Activated effector memory CD4-positive, alpha-beta T cell treated with Interleukin-2 at 50 U/mL for 16 hours (primary cell): ENCODE measurements around the gene FYTTD1.

ENCODE experiments used
- DNase-seq: peaks from one replicate; pipeline ENCODE4 v3.0.0-alpha.2; 2020

FYTTD1 gene

DNA sequence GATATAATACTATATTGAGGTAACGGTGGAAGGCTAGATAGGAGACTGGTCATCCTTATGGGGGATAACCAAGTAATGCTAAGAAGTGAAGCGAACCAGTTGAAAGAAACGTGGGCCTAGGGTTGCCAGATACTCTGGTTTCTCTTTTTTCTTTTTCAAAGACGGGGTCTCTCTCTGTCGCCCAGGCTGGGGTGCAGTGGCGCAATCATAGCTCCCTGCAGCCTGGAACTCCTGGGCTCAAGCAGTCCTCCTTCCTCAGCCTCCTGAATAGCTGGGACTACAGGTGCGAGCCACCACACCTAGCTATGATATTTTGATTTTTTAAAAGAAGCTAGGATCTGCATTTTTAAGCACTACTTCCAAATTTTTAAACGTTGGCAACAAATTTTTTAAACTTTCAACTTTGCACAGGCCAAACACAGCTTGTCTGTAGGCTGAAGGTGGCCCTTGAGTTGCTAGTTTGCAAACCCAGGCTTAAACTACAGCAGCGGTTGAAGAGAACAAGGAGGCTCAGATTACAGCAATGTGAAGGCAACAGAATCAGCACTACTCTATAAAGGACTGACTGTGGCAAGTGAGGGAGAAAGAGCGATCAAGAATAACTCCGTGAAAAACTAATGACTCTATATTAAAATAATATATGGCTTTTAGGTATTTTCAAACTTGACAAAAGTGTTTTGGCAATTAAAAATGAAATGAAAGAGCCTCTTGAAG lies 11.8 kb upstream of the FYTTD1 start:
- DNase-seq: no peak

DNA sequence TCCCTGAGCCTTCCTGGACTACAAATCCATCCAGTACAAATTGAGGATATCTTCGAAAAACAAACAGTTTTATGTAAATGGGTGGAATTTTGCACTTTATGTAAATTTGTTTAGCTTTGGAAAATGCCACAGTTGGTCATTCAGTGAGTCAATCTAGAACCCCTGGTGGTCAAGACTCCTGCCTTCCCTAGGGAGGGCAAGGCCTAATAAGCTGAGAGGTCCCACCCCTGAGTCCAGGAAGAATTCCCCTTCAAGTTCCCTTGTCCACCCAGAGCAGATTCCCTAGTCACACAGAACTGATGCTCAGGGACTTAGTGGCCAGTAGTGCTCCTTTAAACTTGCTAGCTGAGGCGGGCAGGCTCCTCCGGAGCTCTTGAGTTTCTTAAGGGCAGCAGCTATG lies 6.9 kb upstream of the FYTTD1 start:
- DNase-seq: no peak

DNA sequence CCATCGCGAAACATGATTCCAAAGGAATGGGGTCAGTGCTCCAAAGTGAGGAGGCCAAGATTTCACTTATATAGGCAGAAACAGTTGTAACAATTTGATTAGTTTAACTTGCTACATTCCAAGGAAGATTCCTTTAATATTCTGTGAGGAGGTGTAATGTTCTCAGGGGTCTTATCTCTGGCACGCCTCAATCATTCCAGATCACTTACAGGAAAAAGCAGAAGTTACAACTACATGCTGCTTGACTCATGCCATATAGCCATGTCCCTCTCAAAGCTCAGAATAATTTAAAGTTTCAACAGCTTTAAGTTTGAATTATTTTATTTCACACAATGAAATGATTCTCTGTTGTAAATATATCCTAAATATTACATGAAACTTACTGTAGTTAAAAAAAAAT lies 3.5 kb upstream of the FYTTD1 start:
- no peak for DNase-seq

DNA sequence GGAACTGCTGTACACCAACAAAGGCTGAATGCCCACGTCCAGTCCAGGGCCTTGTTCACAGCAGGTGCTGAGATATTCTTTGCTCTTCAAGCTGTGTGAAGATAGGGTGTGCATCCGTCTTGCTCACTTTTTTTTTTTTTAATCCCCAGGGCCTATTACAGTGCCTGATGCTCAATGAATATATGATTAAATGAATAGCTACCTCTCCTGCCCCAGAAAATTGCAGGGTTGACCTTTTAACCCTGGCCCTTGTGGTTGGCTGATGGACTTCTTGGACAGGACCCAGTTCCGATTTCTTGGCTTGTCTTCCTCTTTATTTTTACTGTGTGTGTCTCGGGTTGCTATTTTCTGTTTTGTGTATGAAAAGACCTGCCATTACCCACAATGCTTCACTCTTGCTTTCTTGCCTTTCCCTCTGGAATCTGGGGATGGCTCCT lies 2.9 kb upstream of the FYTTD1 start:
- DNase-seq: no peak

DNA sequence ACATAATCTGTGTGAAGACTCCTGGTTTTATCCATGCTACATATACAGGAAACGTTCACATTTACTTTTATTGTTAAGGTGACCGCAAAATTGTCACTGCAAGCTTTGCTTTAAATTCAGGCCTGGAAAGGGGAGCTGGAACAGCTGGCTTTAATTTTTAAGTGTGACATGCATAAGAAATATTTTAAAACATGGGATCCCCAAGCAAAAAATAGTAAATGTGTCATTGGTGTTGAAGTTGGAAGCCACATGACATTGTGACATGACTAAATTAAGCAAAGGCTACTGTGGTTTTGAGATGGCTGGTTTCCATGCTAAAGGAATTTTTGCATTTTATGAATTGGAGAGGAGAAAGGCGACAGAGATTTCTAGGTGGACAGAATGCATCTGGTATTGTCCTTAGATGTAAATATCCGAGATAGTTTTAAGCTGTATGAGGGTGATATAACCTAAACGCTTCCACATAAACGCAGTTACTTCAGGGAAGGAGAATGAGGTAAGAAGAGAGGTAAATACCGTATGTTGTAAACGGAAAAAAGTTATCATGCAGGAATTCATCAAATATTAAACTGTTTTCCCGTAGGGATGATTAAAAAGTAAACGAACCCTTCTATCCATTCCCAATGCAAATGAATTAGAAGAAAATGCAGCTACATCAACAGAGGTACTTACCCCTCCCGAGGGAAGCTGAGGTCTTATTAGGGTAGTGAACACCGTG lies 927 bp upstream of the FYTTD1 start:
- DNase-seq: no peak

DNA sequence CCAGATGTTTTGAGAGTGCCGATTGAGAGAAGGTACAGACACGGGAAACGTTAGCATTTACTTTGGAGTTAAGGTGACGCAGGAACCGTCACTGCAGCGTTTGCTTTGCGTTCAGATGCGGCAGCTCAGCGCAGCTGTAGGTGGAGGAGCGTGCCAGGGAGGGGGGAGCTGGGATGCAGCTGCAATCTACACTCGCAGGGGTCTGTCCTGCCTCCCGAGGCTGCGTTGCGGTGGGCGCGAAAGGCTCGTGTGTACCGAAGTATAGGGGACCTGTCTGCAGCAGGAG lies 425 bp upstream of the FYTTD1 start:
- no peak for DNase-seq

DNA sequence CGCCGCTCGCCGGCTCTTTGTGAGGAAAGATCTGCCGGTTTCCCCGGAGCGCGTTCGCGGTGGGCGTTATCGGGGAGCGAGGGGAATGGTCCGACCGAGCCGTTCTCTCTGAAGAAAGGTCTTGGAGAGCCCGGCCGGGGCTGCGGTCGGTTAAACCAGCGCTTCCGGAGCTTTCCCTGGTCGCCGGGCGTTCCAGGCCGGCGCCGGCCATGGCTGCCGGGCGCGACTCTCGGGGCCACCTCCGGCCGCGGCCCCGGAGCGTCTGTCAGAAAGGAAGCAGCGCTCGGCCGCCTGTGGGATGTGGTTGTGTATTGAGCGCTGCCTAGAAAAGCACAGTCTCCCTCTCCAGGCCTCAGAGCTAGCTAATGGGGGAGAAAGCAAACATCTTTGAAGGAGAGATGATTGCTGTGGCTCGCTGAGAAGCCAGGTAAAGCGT lies 731 bp downstream of the FYTTD1 start:
- peak; percentile 51 for DNase-seq

DNA sequence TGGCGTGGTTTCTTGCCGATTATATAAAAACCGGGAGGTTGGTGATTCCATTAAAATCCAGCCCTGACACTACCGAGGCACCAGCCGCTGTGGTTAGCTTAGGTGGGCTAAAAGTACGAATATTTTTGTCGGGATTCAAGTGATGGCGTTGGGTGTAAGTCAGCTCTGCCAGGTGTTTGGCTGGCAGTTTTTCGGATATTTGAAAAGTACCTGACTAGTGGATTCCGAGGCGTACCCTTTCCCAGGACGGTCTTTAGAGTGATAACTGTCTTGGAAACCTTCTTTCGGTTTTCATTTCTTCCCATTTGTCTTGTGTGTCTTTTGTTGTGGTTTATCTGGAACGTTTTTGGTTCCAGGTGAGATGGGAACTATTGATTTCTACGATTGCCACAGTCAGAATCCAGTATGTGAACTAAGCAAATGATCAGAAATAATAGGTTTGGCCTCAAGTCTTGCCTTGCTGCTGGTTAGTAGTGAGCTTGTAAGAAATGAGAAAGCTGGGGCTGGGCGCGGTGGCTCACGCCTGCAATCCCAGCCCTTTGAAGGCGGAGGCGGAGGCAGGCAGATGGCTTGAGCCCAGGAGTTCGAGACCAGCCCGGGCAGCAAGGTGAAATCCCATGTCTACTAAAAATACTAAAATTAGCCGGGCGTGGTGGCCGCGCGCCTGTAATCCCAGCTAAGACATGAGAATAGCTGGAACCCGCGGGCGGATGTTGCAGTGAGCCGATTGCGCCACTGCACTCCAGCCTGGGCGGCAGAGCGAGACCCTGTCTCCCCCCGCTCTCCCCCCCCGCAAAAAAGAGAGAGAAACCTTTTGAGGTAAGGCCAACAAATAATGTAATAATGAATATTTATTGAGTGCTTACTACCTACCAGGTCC lies 1.4 kb downstream of the FYTTD1 start:
- DNase-seq: peak; percentile 1

DNA sequence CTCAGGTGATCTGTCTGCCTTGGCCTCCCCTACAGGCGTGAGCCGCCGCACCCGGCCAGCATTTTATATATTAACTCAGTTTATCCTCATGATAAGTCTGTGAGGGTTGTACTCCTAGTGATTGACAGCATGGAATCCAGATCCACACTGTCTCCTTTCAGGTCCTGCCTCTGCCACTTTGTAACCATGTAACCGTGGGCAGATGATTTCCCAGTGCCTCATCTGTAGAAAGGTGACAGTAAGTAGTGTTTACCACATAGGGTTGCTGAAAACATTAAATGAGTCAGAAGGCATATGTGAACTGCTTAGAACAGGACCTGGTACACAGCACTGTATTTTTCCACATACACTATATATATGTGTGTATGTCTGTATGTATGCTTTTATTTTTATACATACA lies 2.4 kb downstream of the FYTTD1 start:
- DNase-seq: no peak

DNA sequence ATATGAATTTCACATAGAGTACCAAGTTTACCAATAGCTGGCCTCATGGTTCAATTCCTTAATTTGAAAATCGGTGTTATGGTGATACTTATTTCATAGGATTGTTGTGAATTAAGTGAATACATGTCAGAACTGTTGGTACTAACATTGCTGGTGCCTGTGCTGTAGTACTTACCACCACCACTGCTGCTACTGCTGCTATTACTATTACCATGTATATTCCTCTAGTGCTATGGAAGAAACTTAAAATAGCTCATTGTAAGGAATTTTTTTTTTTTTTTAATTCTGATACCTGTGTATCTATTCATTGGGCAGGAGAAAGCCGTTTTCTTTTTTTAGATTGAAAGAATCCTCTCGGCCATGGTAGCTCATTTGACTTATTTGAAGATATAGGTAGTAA lies 3.6 kb downstream of the FYTTD1 start:
- DNase-seq: no peak

DNA sequence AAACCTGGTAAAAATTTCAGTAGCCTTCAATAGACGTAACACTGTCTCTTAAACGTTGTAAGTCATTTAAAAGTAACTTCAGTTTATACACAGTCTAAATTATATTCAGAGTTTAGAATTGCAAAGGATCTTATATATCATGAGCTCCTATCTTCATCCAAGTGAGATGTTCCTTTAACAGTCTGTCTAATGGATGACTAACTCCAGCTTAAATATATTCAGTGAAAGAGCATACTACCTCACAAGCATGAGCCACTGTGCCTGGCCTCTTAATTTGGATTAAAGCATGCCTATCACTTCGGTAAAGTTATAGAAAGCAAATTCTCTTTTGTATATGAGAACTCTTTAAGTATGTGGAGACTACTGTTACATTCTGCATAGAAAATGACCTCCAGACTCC lies 7.0 kb downstream of the FYTTD1 start:
- DNase-seq: no peak

DNA sequence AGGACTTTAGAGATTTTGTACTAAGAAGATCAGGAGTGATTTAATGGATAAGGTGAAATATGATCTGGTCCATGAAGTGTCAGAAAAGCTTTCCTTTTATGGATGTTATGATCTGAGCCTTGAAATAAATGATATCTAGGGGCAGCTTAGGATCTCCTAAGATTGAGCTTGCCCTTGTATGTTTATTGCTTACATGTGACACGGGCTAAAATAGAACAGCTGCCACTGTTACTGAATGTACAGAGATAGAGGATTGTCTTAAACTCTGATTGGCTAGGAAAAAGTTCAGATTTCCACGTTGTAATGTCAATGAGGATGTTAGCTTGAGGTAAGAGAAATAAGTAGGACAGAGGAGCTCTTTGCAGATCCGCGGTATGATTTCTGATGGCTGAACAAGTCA lies 8.8 kb downstream of the FYTTD1 start:
- DNase-seq: no peak

DNA sequence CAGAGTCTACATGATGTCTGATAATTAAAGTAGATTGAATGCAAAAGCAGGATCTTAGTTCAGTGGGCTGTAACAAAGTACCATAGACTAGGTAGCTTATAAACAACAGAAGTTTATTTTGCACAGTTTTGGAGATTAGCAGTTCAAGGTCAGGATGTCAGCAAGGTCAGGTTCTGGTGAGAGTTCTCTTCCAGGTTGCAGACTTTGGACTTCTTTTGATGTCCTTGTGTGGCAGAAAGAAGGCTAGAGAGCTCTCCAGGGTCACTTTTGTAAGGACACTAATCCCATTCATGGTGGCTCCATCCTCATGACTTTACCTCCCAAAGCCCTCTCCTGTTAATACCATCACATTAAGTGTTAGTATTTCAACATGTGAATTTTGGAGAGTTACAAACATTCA lies 12.1 kb downstream of the FYTTD1 start:
- no peak for DNase-seq

DNA sequence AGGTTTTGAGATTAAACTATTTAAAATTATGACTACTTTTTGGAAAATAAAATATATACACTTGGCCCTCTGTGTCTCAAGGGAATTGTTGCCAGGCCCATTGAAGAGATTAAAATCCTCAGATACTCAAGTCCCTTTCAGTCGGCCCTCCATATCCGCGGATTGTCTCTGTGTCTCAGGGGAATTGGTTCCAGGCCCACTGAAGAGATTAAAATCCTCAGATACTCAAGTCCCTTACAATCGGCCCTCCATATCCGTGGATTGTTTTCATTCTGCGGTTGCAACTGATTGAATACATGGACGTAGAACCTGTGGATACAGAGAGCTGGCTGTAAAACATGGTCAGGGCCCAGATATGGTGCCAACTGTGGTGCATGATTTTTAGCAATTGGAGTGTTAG lies 25.6 kb downstream of the FYTTD1 start:
- no peak for DNase-seq

DNA sequence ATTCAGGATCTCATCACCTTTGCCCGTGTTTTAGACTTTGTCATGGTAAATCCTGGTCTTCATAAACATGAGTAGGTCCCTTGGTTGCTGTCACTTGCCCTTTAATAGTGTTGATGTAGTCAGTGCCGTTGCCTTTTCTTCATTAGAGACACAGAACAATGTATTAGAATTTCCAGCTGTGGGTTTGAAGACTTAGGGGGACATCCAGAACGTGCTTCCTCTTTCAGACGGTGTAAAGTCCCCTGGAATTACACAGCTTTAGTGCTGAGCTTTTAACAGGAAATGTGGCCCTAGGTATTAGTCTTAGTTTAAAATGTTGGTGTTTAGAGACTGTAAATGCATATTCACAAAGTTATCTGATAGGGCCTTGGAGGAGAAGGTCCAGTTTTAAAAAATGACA lies 32.5 kb downstream of the FYTTD1 start:
- no peak for DNase-seq

DNA sequence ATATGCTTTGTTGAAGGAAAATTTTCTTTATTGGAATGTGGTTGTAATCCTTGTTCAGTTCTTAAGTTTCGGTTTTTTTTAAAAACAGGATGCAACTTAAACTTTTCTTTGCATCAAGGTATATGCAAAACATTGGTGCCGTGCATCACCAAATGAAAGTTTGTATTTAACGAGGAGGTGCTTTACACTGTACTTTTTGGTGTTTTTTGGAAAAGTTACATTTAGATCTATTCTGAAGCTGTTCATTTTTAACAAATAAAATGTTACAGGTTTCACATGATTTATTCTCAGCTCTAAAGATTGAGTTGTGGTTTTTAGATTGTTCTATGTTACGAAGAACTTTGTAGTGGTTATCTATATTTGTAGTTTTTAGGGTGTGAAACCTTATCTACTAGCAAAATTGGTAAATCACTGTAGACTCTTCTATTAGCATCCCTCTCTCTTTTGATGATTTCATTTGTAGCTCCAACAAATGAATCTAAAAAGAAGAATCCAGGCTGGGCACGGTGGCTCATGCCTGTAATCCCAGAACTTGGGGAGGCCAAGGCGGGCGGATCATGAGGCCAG lies 34.4 kb downstream of the FYTTD1 start:
- DNase-seq: no peak

DNA sequence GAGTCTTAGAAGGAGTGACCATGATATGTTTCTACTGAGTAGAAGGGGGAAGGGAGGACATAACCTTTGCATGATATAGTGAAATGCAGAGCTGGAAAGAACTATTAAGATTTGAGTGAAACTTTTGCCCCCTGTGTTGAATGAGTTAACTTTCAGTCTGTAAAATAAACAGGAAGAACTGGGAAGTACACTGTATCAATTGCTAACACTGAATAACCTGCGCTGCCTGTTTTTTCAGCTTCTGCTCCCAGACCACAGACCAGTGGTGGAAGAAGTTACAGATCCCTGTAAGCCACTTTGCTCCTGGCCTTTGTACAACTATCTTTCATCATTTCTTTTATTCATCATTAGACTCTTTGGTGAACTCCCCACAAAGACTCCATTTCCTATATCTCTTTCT lies 37.7 kb downstream of the FYTTD1 start:
- DNase-seq: no peak

DNA sequence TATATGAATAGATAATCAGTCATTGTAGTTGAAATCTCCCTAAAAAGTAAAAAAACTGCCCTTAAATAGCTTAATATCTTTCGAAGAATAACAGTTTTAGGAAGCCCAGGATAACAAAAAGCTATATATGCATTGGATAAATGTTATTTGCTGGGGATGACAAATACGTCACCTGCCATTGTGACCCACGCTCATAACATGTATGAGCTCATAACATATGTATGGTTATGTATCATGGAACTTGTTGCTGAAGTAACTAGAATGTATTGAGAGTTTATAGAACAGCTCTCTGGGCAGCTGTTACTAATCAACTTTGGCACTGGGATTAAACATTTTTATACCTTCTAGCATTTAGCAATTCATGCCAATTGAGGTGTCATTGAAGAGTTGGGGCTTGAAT lies 39.6 kb downstream of the FYTTD1 start:
- DNase-seq: no peak

DNA sequence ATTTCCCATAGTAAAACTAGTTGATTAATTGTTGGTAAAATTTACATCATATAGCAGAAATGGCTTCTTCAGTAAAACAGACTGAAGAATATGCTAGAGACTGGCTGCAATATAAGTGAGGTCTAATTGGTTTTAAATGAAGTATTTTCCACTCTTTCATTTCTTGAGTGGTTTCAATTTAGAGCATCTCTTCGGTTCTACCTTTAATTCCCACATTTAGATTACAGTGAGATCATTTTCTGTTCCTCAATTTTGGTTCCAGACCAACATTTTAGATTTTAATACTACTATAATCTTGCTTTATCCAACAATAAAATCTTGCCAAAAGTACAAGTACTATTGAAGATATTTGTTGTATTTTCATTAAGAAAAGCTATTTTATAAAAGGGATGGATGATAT lies 40.4 kb downstream of the FYTTD1 start:
- DNase-seq: no peak

DNA sequence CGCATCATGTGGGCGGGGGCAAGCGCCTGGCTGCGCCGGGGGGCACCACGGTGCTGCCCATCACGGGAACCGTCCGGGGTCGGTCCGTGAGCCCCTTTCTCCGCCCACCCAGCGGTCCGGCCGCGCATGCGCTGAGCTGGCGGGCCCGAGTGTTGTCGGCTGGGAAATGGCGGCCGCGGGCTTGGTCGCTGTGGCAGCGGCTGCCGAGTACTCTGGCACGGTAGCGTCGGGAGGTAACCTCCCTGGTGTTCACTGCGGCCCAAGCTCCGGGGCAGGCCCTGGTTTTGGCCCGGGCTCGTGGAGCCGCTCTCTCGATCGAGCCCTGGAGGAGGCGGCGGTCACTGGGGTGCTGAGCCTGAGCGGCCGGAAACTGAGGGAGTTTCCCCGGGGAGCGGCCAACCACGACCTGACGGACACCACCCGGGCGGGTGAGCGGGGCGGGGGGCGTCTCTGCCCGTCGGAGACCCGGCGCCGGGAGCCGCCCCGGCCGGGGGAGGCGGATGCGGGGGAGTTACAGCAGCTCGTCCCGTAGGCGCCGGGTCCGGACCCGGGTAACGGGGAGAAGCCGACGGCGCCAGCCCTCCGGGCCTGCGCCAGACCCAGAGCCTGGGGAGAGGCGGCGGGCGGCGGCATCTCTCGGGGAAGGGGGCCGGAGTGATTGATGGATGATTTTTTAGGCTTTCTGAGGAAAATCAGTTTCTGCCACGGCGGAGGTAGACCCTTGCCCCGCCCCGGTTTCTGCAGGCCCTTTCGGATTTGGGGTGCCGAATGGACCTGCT lies 41.6 kb downstream of the FYTTD1 start, which contains the start of gene LRCH3:
Gene LRCH3 (plus strand): TSS at position 142 of the 779 bp plus-strand sequence. CDS start 25 bp downstream, at position 167.
- DNase-seq: peak; percentile 74

DNA sequence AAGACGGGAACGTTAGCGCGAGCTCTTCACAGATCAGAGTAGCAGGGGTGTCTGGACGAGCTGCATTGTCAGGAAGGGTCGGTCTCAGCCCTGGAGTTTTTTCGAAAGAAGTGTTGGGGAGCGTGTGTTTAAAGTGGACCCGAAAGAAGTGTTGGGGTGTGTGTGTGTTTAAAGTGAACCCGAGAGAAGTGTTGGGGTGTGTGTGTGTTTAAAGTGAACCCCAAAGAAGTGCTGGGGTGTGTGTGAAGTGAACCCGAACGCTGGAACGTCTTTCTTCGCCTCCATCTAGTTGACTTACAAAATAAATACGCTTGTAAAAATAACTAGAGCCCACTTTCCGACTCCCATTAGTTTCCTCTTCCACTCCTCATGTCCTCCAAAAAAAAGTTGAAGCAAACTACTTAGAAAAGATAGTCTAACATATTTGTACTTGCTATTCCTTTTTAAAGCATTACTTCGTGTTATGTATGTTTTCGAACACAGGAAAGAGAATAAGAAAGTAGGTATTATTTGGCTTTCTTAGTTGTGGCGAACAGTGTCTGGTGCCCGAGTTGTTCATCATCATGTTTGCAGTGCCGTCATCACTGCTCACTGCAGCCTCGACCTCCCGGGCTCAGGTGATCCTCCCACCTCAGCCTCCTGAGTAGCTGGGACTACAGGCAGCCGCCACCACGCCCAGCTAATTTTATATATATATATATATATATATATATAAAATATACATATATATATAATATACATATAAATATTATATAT lies 42.4 kb downstream of the FYTTD1 start:
- DNase-seq: peak; percentile 28

DNA sequence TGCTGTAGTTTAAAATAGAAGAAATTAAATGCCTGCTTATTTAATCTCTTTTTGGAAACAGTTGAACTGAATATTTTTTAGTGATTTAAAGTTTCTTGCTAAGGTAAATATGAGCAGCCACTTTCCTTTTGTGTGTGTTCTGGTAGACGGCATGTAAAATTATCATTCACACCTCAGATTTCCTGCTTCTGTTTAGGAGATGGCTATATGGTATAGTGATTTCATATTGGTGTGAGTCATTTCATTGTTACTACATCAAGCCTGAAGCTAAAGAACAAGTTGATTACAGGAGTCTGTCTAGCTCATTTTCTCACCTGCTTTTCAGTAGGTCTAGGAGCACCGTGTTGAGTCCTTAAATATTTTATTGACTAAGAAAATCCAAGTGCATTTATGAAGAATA lies 43.6 kb downstream of the FYTTD1 start:
- DNase-seq: no peak
